ENCODE results near the gene RIC1.

RIC1 gene

GRCh38 chr9:5813824-5814223, 184.9 kb downstream of the RIC1 start:
- Mint-ChIP-seq H3K36me3 (ENCODE audit: insufficient read depth) (peaks cover 25% of the 10 kb centered on the region), H3K9me3 (no peaks in the 10 kb centered on the region), H3K4me3 (no peak overlapping the region), H3K4me1 (no peaks in the 10 kb centered on the region), H3K27ac (ENCODE audit: low read depth) (no peak overlapping the region), H3K27me3 (no peaks in the 10 kb centered on the region)
- ATAC-seq (replicated peaks; ENCODE audit: extremely low read depth, poor library complexity, severe bottlenecking) (no peak), DNase-seq (ENCODE audit: low spot score in 2 of 2) (no peak)

GRCh38 chr9:5815461-5815860, 186.6 kb downstream of the RIC1 start:
- H3K36me3 Mint-ChIP-seq (ENCODE audit: insufficient read depth) = peaks cover 21% of the 10 kb centered on the region
- no peak overlapping the region for H3K27ac Mint-ChIP-seq (ENCODE audit: low read depth)
- H3K4me3 Mint-ChIP-seq = no peak overlapping the region
- DNase-seq (ENCODE audit: low spot score in 2 of 2) (no peak), ATAC-seq (replicated peaks; ENCODE audit: extremely low read depth, poor library complexity, severe bottlenecking) (no peak)
- H3K27me3 Mint-ChIP-seq = no peaks in the 10 kb centered on the region
- no peaks in the 10 kb centered on the region for H3K4me1 Mint-ChIP-seq
- no peaks in the 10 kb centered on the region for H3K9me3 Mint-ChIP-seq

DNA sequence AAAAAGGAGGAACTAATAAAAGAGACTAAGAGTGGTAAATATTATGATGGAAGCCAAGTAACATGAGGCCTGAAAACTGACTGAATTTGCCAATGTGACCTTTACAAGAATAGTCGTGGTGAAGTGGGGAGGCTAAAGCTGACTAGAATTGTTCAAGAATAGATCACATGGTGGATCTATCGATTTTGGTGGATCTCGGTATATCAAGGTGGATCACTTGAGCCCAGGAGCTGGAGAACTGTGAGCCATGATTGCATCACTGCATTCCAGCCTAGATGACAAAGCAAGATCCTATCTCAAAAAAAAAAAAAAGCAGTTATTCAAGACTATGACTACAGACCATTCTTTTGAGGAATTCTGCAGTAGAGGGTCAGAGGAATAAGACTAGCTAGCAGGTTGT, 189.0 kb downstream of the RIC1 start:
- H3K27ac Mint-ChIP-seq (ENCODE audit: low read depth) = no peak overlapping the region
- peaks cover 25% of the 10 kb centered on the region for H3K36me3 Mint-ChIP-seq (ENCODE audit: insufficient read depth)
- H3K9me3 Mint-ChIP-seq = no peaks in the 10 kb centered on the region
- ATAC-seq (replicated peaks; ENCODE audit: extremely low read depth, poor library complexity, severe bottlenecking) (no peak), DNase-seq (ENCODE audit: low spot score in 2 of 2) (no peak)
- no peaks in the 10 kb centered on the region for H3K27me3 Mint-ChIP-seq
- H3K4me1 Mint-ChIP-seq = no peaks in the 10 kb centered on the region
- H3K4me3 Mint-ChIP-seq = no peak overlapping the region

GRCh38 chr9:5818424-5819142, 189.7 kb downstream of the RIC1 start:
- Mint-ChIP-seq H3K36me3 (ENCODE audit: insufficient read depth) (peaks cover 25% of the 10 kb centered on the region), H3K4me3 (no peak overlapping the region), H3K27ac (ENCODE audit: low read depth) (no peak overlapping the region), H3K27me3 (no peaks in the 10 kb centered on the region), H3K9me3 (no peaks in the 10 kb centered on the region), H3K4me1 (no peaks in the 10 kb centered on the region)
- DNase-seq (ENCODE audit: low spot score in 2 of 2) (no peak), ATAC-seq (replicated peaks; ENCODE audit: extremely low read depth, poor library complexity, severe bottlenecking) (no peak)

DNA sequence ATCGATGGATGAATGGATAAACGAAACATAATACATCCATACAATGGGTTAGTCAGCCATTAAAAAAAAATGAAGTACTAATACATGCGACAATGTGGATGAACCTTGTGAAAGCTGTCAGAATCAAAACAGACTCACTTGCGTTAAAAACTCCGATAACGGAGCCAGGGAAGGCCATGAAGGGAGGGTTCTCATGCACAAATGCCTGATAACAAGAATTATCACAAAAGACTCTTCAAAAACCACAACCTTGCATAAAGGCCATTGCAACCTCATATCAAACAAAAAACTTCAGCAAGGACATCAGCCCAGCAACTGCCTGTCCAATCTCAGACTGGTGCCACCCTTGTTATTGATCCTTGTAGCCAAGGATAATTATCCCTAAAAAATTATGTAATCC, 190.3 kb downstream of the RIC1 start:
- DNase-seq (ENCODE audit: low spot score in 2 of 2) = no peak
- no peak overlapping the region for H3K4me3 Mint-ChIP-seq
- H3K27ac Mint-ChIP-seq (ENCODE audit: low read depth) = no peak overlapping the region
- no peaks in the 10 kb centered on the region for H3K4me1 Mint-ChIP-seq
- no peaks in the 10 kb centered on the region for H3K27me3 Mint-ChIP-seq
- no peak for ATAC-seq (replicated peaks; ENCODE audit: extremely low read depth, poor library complexity, severe bottlenecking)
- peaks cover 27% of the 10 kb centered on the region for H3K36me3 Mint-ChIP-seq (ENCODE audit: insufficient read depth)
- no peaks in the 10 kb centered on the region for H3K9me3 Mint-ChIP-seq

DNA sequence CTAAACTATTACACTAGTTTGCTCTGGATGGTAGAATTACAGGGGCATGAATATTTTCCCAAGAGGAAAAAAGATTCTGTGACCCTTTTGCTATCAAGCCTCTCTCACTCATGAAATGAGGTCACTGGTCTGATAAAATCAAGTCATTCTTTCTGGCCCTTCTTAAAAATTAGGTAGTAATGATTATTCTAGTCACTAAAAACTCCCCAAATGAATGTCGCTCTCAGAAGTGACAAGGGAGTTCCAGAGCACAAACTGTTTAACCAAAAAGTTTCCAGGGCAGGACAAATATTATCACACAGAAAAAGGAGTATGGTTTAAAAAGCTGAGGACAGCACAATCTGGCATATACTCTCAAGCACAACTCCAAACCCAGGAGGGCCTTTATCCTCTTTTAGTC, 191.5 kb downstream of the RIC1 start:
- Mint-ChIP-seq H3K27me3 (no peaks in the 10 kb centered on the region), H3K27ac (ENCODE audit: low read depth) (no peak overlapping the region), H3K9me3 (no peaks in the 10 kb centered on the region), H3K4me1 (peaks cover 3% of the 10 kb centered on the region), H3K4me3 (no peak overlapping the region), H3K36me3 (ENCODE audit: insufficient read depth) (peaks cover 27% of the 10 kb centered on the region)
- ATAC-seq (replicated peaks; ENCODE audit: extremely low read depth, poor library complexity, severe bottlenecking) (no peak), DNase-seq (ENCODE audit: low spot score in 2 of 2) (no peak)

- H3K4me1 Mint-ChIP-seq = peaks cover 24% of the 10 kb centered on the region
- H3K9me3 Mint-ChIP-seq = no peaks in the 10 kb centered on the region
- no peak overlapping the region for H3K4me3 Mint-ChIP-seq
- ATAC-seq (replicated peaks; ENCODE audit: extremely low read depth, poor library complexity, severe bottlenecking) (no peak), DNase-seq (ENCODE audit: low spot score in 2 of 2) (no peak)
- no peaks in the 10 kb centered on the region for H3K27me3 Mint-ChIP-seq
- H3K36me3 Mint-ChIP-seq (ENCODE audit: insufficient read depth) = peaks cover 23% of the 10 kb centered on the region
- H3K27ac Mint-ChIP-seq (ENCODE audit: low read depth) = no peak overlapping the region
Observed at GRCh38 chr9:5825223-5825622, 196.3 kb downstream of the RIC1 start.
